Measurements from ENCODE around the gene SLC46A2.

- TF ChIP-seq POLR2A (IDR thresholded peaks at IDR 0.05) (no peak), CTCF (IDR thresholded peaks at IDR 0.05) (no peak), EP300 (IDR thresholded peaks at IDR 0.05) (no peak)
Observed at GRCh38 chr9:112863214-112863613, 27.5 kb downstream of the SLC46A2 start.
